PC-3 (cell line): ENCODE measurements around the gene AFF3. TPM values are rescaled to one million over a fixed set of nuclear protein-coding genes. Genes with fewer than 3 reads are reported as not detected.

Experiments used
- ATAC-seq: fragments of 200-7000 bp; cut with Tn5 transposase; 2 replicates; pipeline ENCODE4 v1.9.1; 2020; ENCODE audit warnings: mild to moderate bottlenecking, moderate library complexity
- BruUV-seq: library from RNA; stranded (reverse); fragments of 400-500 nt; replicated peaks from 2 replicates; lab custom pipeline; 2021; lab: Mats Ljungman, UMichigan
- CTCF ChIA-PET: fragments of 300-600 bp; sonication (Branson Sonifier 250); formaldehyde crosslinking; loops from one replicate; lab custom pipeline; 2022; ENCODE audit warnings: antibody characterized with exemption; lab: Charles Lee
- POLR2A ChIA-PET: fragments of 300-600 bp; sonication (Branson Sonifier 250); formaldehyde crosslinking; loops from one replicate; lab custom pipeline; 2022; ENCODE audit warnings: antibody characterized with exemption; ENCODE audit not compliant: unreplicated experiment; lab: Charles Lee
- DNase-seq: peaks from one replicate; pipeline ENCODE4 v3.0.0-alpha.2; 2015
- H2AFZ ChIP-seq: fragments of 300-600 bp; sonication (generic); 2 replicates; pipeline ENCODE4 v1.6.0; 2016; ENCODE audit warnings: antibody characterized with exemption, low read length
- H3F3A ChIP-seq: fragments of 300-600 bp; sonication (generic); one replicate; pipeline ENCODE4 v1.6.0; 2017; ENCODE audit warnings: antibody characterized with exemption, low read length, control low read depth, mild to moderate bottlenecking; ENCODE audit not compliant: unreplicated experiment
- H3K27ac ChIP-seq: fragments of 300-600 bp; sonication (generic); 2 replicates; pipeline ENCODE4 v1.5.1; 2016; ENCODE audit warnings: mild to moderate bottlenecking, low read length
- H3K27me3 ChIP-seq: fragments of 300-600 bp; sonication (generic); 2 replicates; pipeline ENCODE4 v1.6.1; 2016; ENCODE audit warnings: low read length, mixed read lengths
- H3K36me3 ChIP-seq: fragments of 300-600 bp; sonication (generic); 2 replicates; pipeline ENCODE4 v1.6.1; 2016; ENCODE audit warnings: low read depth, mixed run types, low read length, mixed read lengths
- H3K4me1 ChIP-seq: fragments of 300-600 bp; sonication (generic); 2 replicates; pipeline ENCODE4 v1.5.1; 2016; ENCODE audit warnings: low read length; ENCODE audit not compliant: insufficient read depth
- H3K4me2 ChIP-seq: fragments of 300-600 bp; sonication (generic); 2 replicates; pipeline ENCODE4 v1.6.0; 2016; ENCODE audit warnings: low read length
- H3K4me3 ChIP-seq: fragments of 300-600 bp; sonication (generic); 2 replicates; pipeline ENCODE4 v1.5.1; 2016; ENCODE audit warnings: mild to moderate bottlenecking, low read length, mixed read lengths
- H3K79me2 ChIP-seq: fragments of 300-600 bp; sonication (generic); 2 replicates; pipeline ENCODE4 v1.6.1; 2017; ENCODE audit warnings: low read length, mixed read lengths
- H3K9ac ChIP-seq: fragments of 300-600 bp; sonication (generic); 2 replicates; pipeline ENCODE4 v1.6.0; 2016; ENCODE audit warnings: mild to moderate bottlenecking, low read length
- H3K9me2 ChIP-seq: fragments of 300-600 bp; sonication (generic); replicated peaks from 2 replicates; pipeline ENCODE4 v1.6.1; 2016; ENCODE audit warnings: mixed run types, low read length, mixed read lengths
- H3K9me3 ChIP-seq: fragments of 300-600 bp; sonication (generic); 2 replicates; pipeline ENCODE4 v1.6.1; 2016; ENCODE audit warnings: low read length, mixed read lengths
- H4K20me1 ChIP-seq: fragments of 300-600 bp; sonication (generic); 2 replicates; pipeline ENCODE4 v1.6.1; 2016; ENCODE audit warnings: low read length, mixed read lengths
- CTCF ChIP-seq: fragments of 300-600 bp; sonication (generic); conservative IDR thresholded peaks from 2 replicates; pipeline ENCODE4 v1.5.1; 2017; ENCODE audit warnings: antibody characterized with exemption, low read depth, mild to moderate bottlenecking, low read length
- EZH2 ChIP-seq: fragments of 300-600 bp; sonication (generic); IDR thresholded peaks from one replicate; pipeline ENCODE4 v1.6.1; 2017; ENCODE audit warnings: antibody characterized with exemption, mild to moderate bottlenecking, low read length; ENCODE audit not compliant: unreplicated experiment
- EZH2phosphoT487 ChIP-seq: fragments of 300-600 bp; sonication (generic); IDR thresholded peaks from 2 replicates; pipeline ENCODE4 v1.6.1; 2018; ENCODE audit warnings: mild to moderate bottlenecking, antibody characterized with exemption, low read length, borderline replicate concordance
- intact Hi-C: fragments of 100-400 bp; cut with micrococcal nuclease; formaldehyde crosslinking; loops from 2 replicates; pipeline ENCODE4 v1.9.0; 2023
- total RNA-seq: library from RNA; depleted of rRNA; stranded (reverse); fragments of >200 nt; gene quantifications from 2 replicates; pipeline ENCODE4 v1.2.3, GENCODE V29; 2014

The AFF3 gene
- total RNA-seq, 1 experiment from 2014 or later = 0.04 TPM

- no peaks in the 10 kb centered on the region for H3K36me3 ChIP-seq
- no peak overlapping the region for H3K4me3 ChIP-seq
- ChIA-PET POLR2A (interaction anchor here (0.6 kb wide), 1 partner anchor 142 kb away, joined by 4 read pairs; no protein-coding TSS in a partner anchor), CTCF (no interaction called here)
- no peak for TF ChIP-seq EZH2phosphoT487
- TF ChIP-seq CTCF = no peak
- no peak for TF ChIP-seq EZH2
- no peak overlapping the region for H3K4me2 ChIP-seq
- H3K9me3 ChIP-seq = no peaks in the 10 kb centered on the region
- DNase-seq (no peak), ATAC-seq (no peak)
- no peak overlapping the region for H2AFZ ChIP-seq
- no peaks in the 10 kb centered on the region for H3F3A ChIP-seq
- no peak overlapping the region for H3K27ac ChIP-seq
- no peak overlapping the region for H3K9ac ChIP-seq
- no peaks in the 10 kb centered on the region for H4K20me1 ChIP-seq
- BruUV-seq = no TSS peak
- H3K4me1 ChIP-seq = peaks cover 19% of the 10 kb centered on the region
- intact Hi-C loops = loop anchor here (5.0 kb wide), 1 partner anchor 189 kb away; no protein-coding TSS in a partner anchor
- H3K79me2 ChIP-seq = no peaks in the 10 kb centered on the region
- H3K9me2 ChIP-seq = no peaks in the 10 kb centered on the region
- no peaks in the 10 kb centered on the region for H3K27me3 ChIP-seq
Observed at GRCh38 chr2:100011272-100011731, 131.1 kb downstream of the AFF3 start.

- Histone ChIP-seq H3F3A (no peaks in the 10 kb centered on the region), H3K9me3 (no peaks in the 10 kb centered on the region), H4K20me1 (no peaks in the 10 kb centered on the region), H3K4me1 (peaks cover 19% of the 10 kb centered on the region), H3K27ac (no peak overlapping the region), H3K9me2 (no peaks in the 10 kb centered on the region), H3K4me3 (no peak overlapping the region), H3K27me3 (no peaks in the 10 kb centered on the region), H3K79me2 (no peaks in the 10 kb centered on the region), H3K9ac (no peak overlapping the region), H3K4me2 (no peak overlapping the region), H3K36me3 (no peaks in the 10 kb centered on the region), H2AFZ (no peak overlapping the region)
- DNase-seq = no peak
- ChIA-PET CTCF (no interaction called here), POLR2A (no interaction called here)
- ATAC-seq = no peak
- TF ChIP-seq CTCF = no peak
- TF ChIP-seq EZH2phosphoT487 = no peak
- no peak for TF ChIP-seq EZH2
- no TSS peak for BruUV-seq
- intact Hi-C loops = loop anchor here (5.0 kb wide), 1 partner anchor 188 kb away; no protein-coding TSS in a partner anchor
Observed at GRCh38 chr2:100010606-100011005, 131.8 kb downstream of the AFF3 start.

GRCh38 chr2:100009743-100010142, 132.6 kb downstream of the AFF3 start:
- intact Hi-C loops = loop anchor here (5.0 to 10.0 kb wide), 3 partner anchors 55 to 235 kb away; no protein-coding TSS in a partner anchor
- CTCF ChIA-PET = no interaction called here
- no peaks in the 10 kb centered on the region for H3K36me3 ChIP-seq
- no peak overlapping the region for H2AFZ ChIP-seq
- H3K9ac ChIP-seq = no peak overlapping the region
- peaks cover 21% of the 10 kb centered on the region for H3K4me1 ChIP-seq
- H3K4me3 ChIP-seq = no peak overlapping the region
- no peak for DNase-seq
- H3K9me2 ChIP-seq = no peaks in the 10 kb centered on the region
- no peak for TF ChIP-seq CTCF
- no peak for ATAC-seq
- no peaks in the 10 kb centered on the region for H3K9me3 ChIP-seq
- H3F3A ChIP-seq = no peaks in the 10 kb centered on the region
- no peak overlapping the region for H3K4me2 ChIP-seq
- no peak overlapping the region for H3K27ac ChIP-seq
- no TSS peak for BruUV-seq
- H3K27me3 ChIP-seq = no peaks in the 10 kb centered on the region
- H4K20me1 ChIP-seq = no peaks in the 10 kb centered on the region
- POLR2A ChIA-PET = no interaction called here
- no peaks in the 10 kb centered on the region for H3K79me2 ChIP-seq
